Measurements from ENCODE around the gene PFKP.
A peak's percentile ranks its signal among the peaks of the same experiment; 100 is the strongest.

Gene PFKP

GRCh38 chr10:3118641-3119091 lies 51.3 kb downstream of the PFKP start:
- H3K27ac ChIP-seq: no peak overlapping the region
- TF ChIP-seq, protein P1, sequence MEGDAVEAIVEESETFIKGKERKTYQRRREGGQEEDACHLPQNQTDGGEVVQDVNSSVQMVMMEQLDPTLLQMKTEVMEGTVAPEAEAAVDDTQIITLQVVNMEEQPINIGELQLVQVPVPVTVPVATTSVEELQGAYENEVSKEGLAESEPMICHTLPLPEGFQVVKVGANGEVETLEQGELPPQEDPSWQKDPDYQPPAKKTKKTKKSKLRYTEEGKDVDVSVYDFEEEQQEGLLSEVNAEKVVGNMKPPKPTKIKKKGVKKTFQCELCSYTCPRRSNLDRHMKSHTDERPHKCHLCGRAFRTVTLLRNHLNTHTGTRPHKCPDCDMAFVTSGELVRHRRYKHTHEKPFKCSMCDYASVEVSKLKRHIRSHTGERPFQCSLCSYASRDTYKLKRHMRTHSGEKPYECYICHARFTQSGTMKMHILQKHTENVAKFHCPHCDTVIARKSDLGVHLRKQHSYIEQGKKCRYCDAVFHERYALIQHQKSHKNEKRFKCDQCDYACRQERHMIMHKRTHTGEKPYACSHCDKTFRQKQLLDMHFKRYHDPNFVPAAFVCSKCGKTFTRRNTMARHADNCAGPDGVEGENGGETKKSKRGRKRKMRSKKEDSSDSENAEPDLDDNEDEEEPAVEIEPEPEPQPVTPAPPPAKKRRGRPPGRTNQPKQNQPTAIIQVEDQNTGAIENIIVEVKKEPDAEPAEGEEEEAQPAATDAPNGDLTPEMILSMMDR (IDR thresholded peaks at IDR 0.05): no peak
- no peak for TF ChIP-seq ZFX (IDR thresholded peaks at IDR 0.05; ENCODE audit: borderline replicate concordance)

DNA sequence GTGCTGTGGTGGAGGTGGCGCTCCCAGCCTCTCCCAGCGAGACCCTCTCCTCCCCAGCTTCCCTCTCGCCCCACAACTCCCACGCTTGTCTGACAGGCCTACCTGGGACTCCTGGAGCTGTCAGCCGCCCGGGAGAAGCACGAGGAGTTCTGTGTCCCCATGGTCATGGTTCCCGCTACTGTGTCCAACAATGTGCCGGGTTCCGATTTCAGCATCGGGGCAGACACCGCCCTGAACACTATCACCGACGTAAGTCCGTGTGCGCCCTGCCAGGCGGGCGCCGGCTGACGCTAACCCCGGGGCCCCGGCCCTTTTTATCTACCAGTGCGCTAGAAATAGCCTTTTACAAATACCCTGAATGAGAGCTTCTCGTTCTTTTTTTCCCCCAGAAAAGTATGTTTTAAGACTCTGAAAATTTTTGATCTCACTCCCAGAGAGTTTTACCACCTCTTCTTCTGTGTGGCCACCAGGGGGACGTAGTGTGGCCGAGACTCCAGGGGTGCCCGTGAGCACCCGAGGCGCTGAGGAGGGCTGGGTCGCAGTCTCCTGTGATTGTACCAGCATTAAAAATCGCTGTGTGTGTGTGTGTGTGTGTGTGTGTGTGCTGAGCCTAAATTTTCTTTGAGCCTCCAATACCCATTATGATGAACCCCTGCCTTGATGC lies 52.6 kb downstream of the PFKP start:
- H3K27ac ChIP-seq: no peak overlapping the region
- TF ChIP-seq, protein P1 (IDR thresholded peaks at IDR 0.05): peak; percentile 29; the same call in 1 of the 2 replicates
- TF ChIP-seq ZFX (IDR thresholded peaks at IDR 0.05; ENCODE audit: borderline replicate concordance): no peak

DNA sequence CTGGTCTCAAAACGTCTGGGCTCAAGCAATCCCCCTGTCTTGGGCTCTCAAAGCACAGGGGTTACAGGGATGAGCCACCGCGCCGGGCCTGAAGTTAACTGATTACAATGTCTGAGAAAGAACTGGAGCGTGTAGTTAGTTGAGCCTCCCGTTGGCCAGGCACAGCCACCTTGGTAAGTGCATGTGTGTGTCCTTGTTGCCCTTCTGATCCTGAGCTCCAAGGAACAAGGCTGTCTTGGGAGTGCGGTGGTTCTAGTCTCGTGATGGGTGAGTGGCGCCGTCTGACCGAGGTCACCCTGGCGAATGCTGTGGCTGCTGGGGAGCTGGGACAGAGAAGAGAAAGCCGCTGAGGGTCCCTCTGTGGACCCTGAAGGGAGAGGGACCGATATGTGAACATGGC lies 54.7 kb downstream of the PFKP start:
- no peak for TF ChIP-seq ZFX (IDR thresholded peaks at IDR 0.05; ENCODE audit: borderline replicate concordance)
- TF ChIP-seq, protein P1 (IDR thresholded peaks at IDR 0.05): no peak
- no peak overlapping the region for H3K27ac ChIP-seq

- no peak overlapping the region for H3K27ac ChIP-seq
- TF ChIP-seq ZFX (IDR thresholded peaks at IDR 0.05; ENCODE audit: borderline replicate concordance): no peak
- TF ChIP-seq, protein P1 (IDR thresholded peaks at IDR 0.05): no peak
Measured at GRCh38 chr10:3122486-3123205, 55.3 kb downstream of the PFKP start.

- no peak overlapping the region for H3K27ac ChIP-seq
- TF ChIP-seq ZFX (IDR thresholded peaks at IDR 0.05; ENCODE audit: borderline replicate concordance): no peak
- TF ChIP-seq, protein P1 (IDR thresholded peaks at IDR 0.05): no peak
Measured at GRCh38 chr10:3123571-3124411, 56.4 kb downstream of the PFKP start.

DNA sequence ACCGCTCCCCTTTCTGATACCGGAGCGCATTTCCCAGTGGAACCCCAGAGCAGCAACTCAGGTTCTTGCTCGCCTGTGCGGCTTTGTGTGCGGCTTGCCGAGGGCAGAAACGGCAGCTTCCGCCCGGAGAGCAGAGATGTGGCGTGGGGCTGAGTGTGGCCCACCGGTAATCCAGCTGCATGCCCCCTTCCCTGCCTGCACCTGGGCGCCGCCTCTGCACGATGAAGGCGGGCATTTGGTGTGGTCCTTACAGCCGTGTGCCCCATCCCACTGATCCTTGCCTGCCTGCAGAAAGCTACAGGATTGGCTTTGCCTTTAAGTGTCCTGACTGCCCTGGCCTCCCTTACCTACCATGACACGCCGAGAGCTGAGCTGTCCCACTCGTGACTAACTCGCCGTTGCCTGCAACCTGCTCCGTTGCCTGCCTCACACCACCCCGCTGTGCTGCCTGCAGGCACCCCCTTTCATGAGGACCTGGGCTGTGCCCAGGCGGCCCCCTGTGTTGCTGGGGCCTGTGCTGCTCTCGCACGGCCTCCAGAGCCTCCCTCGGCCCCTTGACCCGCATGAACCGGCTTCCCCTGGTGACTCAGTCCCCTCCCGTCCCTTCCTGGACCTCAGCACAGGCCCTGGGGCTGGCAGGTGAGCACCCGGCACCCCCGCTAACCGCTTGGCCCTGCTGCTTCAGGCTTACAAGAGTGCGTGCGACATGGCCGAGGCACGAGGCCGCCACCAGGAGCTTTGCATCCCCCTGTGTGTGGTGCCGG lies 57.2 kb downstream of the PFKP start:
- no peak for TF ChIP-seq ZFX (IDR thresholded peaks at IDR 0.05; ENCODE audit: borderline replicate concordance)
- TF ChIP-seq, protein P1 (IDR thresholded peaks at IDR 0.05): no peak
- H3K27ac ChIP-seq: no peak overlapping the region
